Measurements from ENCODE around the gene DYNC2I2.

DNA sequence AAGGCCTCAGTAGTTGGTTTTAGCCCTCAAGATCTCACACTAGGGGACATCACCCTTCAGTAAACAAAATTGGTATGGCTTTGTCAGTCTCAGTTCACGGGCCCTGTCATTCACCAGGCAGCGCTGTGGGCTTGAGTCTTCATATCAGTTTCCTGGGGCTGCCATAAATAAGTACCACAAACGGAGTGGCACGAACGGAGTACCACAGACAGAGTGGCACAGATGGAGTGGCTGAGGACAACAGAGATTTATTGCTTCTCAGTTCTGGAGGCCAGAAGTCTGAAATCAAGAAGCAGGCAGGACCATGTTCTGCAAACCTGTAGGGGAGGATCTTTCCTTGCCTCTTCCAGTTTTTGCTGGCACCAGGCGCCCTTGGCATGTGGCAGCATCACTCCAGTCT lies 37.5 kb downstream of the DYNC2I2 start:
- TF ChIP-seq, protein P1, sequence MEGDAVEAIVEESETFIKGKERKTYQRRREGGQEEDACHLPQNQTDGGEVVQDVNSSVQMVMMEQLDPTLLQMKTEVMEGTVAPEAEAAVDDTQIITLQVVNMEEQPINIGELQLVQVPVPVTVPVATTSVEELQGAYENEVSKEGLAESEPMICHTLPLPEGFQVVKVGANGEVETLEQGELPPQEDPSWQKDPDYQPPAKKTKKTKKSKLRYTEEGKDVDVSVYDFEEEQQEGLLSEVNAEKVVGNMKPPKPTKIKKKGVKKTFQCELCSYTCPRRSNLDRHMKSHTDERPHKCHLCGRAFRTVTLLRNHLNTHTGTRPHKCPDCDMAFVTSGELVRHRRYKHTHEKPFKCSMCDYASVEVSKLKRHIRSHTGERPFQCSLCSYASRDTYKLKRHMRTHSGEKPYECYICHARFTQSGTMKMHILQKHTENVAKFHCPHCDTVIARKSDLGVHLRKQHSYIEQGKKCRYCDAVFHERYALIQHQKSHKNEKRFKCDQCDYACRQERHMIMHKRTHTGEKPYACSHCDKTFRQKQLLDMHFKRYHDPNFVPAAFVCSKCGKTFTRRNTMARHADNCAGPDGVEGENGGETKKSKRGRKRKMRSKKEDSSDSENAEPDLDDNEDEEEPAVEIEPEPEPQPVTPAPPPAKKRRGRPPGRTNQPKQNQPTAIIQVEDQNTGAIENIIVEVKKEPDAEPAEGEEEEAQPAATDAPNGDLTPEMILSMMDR (conservative IDR thresholded peaks at IDR 0.05; ENCODE audit: low read length): no peak
- no peak for TF ChIP-seq EZH2phosphoT487 (IDR thresholded peaks at IDR 0.05; ENCODE audit: borderline replicate concordance, low read depth, low read length)

Measured in OCI-LY7 (cell line).